ENCODE measurements around the gene SLC4A1AP. TPM values are rescaled to one million over a fixed set of nuclear protein-coding genes. Genes with fewer than 3 reads are reported as not detected.
"Not testable (repeated sequence)": the region's sequence is repeated elsewhere in the genome, so short reads cannot be mapped to it uniquely, and the experiment has no call there.

The SLC4A1AP gene
- total RNA-seq, 1 experiment from 2014 or later, result 20.8 TPM

GRCh38 chr2:27683390-27684071, 19.8 kb downstream of the SLC4A1AP start:
- Histone ChIP-seq H3K9ac (ENCODE audit: extremely low read depth, insufficient read length, low read length) (no peak overlapping the region), H4K5ac (ENCODE audit: insufficient read length, low read depth, low read length) (no peak overlapping the region), H2BK120ac (ENCODE audit: low read depth, low read length, poor library complexity, severe bottlenecking) (no peak overlapping the region), H2BK15ac (ENCODE audit: low read depth, low read length) (no peak overlapping the region), H2AFZ (ENCODE audit: low read length) (no peak overlapping the region), H3K27me3 (ENCODE audit: insufficient read depth, low read length) (no peaks in the 10 kb centered on the region), H2BK5ac (ENCODE audit: insufficient read length, low read length) (no peak overlapping the region), H2BK12ac (ENCODE audit: insufficient read length, low read depth, low read length) (no peak overlapping the region), H3K27ac (ENCODE audit: insufficient read length, low read depth, low read length) (no peak overlapping the region), H3K14ac (ENCODE audit: insufficient read depth, low read length) (no peak overlapping the region), H3K56ac (ENCODE audit: insufficient read length, low read depth, low read length) (no peak overlapping the region), H3K18ac (ENCODE audit: insufficient read length, low read depth, low read length) (no peak overlapping the region), H3K79me1 (ENCODE audit: insufficient read depth, low read depth, low read length, poor library complexity, severe bottlenecking) (no peaks in the 10 kb centered on the region), H4K91ac (ENCODE audit: insufficient read length, low read depth, low read length) (no peak overlapping the region), H4K8ac (replicated peaks; ENCODE audit: insufficient read length, low read depth, low read length) (no peak overlapping the region), H3K4ac (ENCODE audit: low read depth, low read length) (no peak overlapping the region), H4K20me1 (ENCODE audit: control insufficient read depth, insufficient read depth, insufficient read length) (no peaks in the 10 kb centered on the region), H3K79me2 (ENCODE audit: insufficient read depth, low read length) (no peaks in the 10 kb centered on the region), H3T11ph (ENCODE audit: low read length) (no peak overlapping the region), H2BK20ac (ENCODE audit: low read depth, low read length, poor library complexity, severe bottlenecking) (no peak overlapping the region), H3K23ac (ENCODE audit: insufficient read length, low read depth, low read length) (no peak overlapping the region), H3K9me3 (ENCODE audit: control insufficient read depth, low read depth, low read length) (no peaks in the 10 kb centered on the region), H3K23me2 (ENCODE audit: insufficient read length, low read depth, low read length, poor library complexity, severe bottlenecking) (no peaks in the 10 kb centered on the region), H2AK5ac (ENCODE audit: insufficient read length, low read length) (no peak overlapping the region), H3K4me2 (ENCODE audit: insufficient read depth, insufficient read length, low read length) (no peak overlapping the region), H3K4me1 (ENCODE audit: insufficient read depth, low read length) (no peaks in the 10 kb centered on the region)
- no peak overlapping the region for H3K4me3 Mint-ChIP-seq
- H3K36me3 Mint-ChIP-seq (ENCODE audit: insufficient read depth in 1 of 3, low read depth in 3 of 3), result peaks cover 0 to 45% (median 30%) of the 10 kb centered on the region in 3 experiments; a peak in 6 of 7 replicates
- peak; percentile 100 for TF ChIP-seq CTCF (conservative IDR thresholded peaks at IDR 0.05)
- peak; percentile 80 for DNase-seq
- no peaks in the 10 kb centered on the region for H3K27me3 Mint-ChIP-seq (ENCODE audit: low read depth)
- peak overlapping the region; percentile 35 to 89 (median 80); a peak in 4 of 7 replicates for H3K27ac Mint-ChIP-seq
- H3K9me3 Mint-ChIP-seq, result no peaks in the 10 kb centered on the region
- no CpG with 5 or more reads among the region's 9 CpGs for WGBS (ENCODE audit: extremely low coverage, insufficient read length, low lambda C conversion rate)
- no peaks in the 10 kb centered on the region for H3K4me1 Mint-ChIP-seq

- H4K91ac ChIP-seq (ENCODE audit: insufficient read length, low read depth, low read length); H3K4me1 Mint-ChIP-seq; H3T11ph ChIP-seq (ENCODE audit: low read length); H3K27me3 ChIP-seq (ENCODE audit: insufficient read depth, low read length); H3K9me3 ChIP-seq (ENCODE audit: control insufficient read depth, low read depth, low read length); H3K56ac ChIP-seq (ENCODE audit: insufficient read length, low read depth, low read length); H4K8ac ChIP-seq (replicated peaks; ENCODE audit: insufficient read length, low read depth, low read length); H3K27me3 Mint-ChIP-seq (ENCODE audit: low read depth); H3K79me2 ChIP-seq (ENCODE audit: insufficient read depth, low read length); H3K4ac ChIP-seq (ENCODE audit: low read depth, low read length); H3K23ac ChIP-seq (ENCODE audit: insufficient read length, low read depth, low read length); H2AFZ ChIP-seq (ENCODE audit: low read length); H2BK120ac ChIP-seq (ENCODE audit: low read depth, low read length, poor library complexity, severe bottlenecking); H3K27ac ChIP-seq (ENCODE audit: insufficient read length, low read depth, low read length); H3K4me1 ChIP-seq (ENCODE audit: insufficient read depth, low read length); H2BK5ac ChIP-seq (ENCODE audit: insufficient read length, low read length); H3K23me2 ChIP-seq (ENCODE audit: insufficient read length, low read depth, low read length, poor library complexity, severe bottlenecking); H2AK5ac ChIP-seq (ENCODE audit: insufficient read length, low read length); H3K14ac ChIP-seq (ENCODE audit: insufficient read depth, low read length); H4K5ac ChIP-seq (ENCODE audit: insufficient read length, low read depth, low read length); H3K27ac Mint-ChIP-seq; H4K20me1 ChIP-seq (ENCODE audit: control insufficient read depth, insufficient read depth, insufficient read length); H3K9ac ChIP-seq (ENCODE audit: extremely low read depth, insufficient read length, low read length); H3K18ac ChIP-seq (ENCODE audit: insufficient read length, low read depth, low read length); H3K4me3 Mint-ChIP-seq; H3K9me3 Mint-ChIP-seq; H3K4me2 ChIP-seq (ENCODE audit: insufficient read depth, insufficient read length, low read length); DNase-seq; H2BK20ac ChIP-seq (ENCODE audit: low read depth, low read length, poor library complexity, severe bottlenecking); H3K79me1 ChIP-seq (ENCODE audit: insufficient read depth, low read depth, low read length, poor library complexity, severe bottlenecking); H2BK15ac ChIP-seq (ENCODE audit: low read depth, low read length); H2BK12ac ChIP-seq (ENCODE audit: insufficient read length, low read depth, low read length): not testable (repeated sequence)
- no CpG with 5 or more reads among the region's 1 CpG for WGBS (ENCODE audit: extremely low coverage, insufficient read length, low lambda C conversion rate)
- H3K36me3 Mint-ChIP-seq (ENCODE audit: insufficient read depth in 1 of 3, low read depth in 3 of 3), result peaks cover 0 to 43% (median 29%) of the 10 kb centered on the region in 3 experiments; a peak in 5 of 7 replicates
Observed at GRCh38 chr2:27685006-27685405, 21.3 kb downstream of the SLC4A1AP start.

All from H9 (cell line).